Activated T-helper 2 cell treated with anti-CD3 and anti-CD28 coated beads, Interferon-gamma antibody, Interleukin-2, Interleukin-4, amounts not matched to agents 10 μg/mL and 5 μg/mL and 100 μg/mL, durations not matched to agents 14 hours and 24 hours and 36 hours (primary cell): ENCODE measurements around the gene TRAT1. TPM values are rescaled to one million over a fixed set of nuclear protein-coding genes. Genes with fewer than 3 reads are reported as not detected.

Experiments used
- DNase-seq: peaks from one replicate; pipeline ENCODE4 v3.0.0; 2021; ENCODE audit warnings: low spot score
- H3K27ac Mint-ChIP-seq: one replicate; pipeline ENCODE4 v1.8.0; 2021; ENCODE audit warnings: mixed read lengths
- H3K27me3 Mint-ChIP-seq: one replicate; pipeline ENCODE4 v1.8.0; 2021; ENCODE audit warnings: low read depth, mixed read lengths
- H3K36me3 Mint-ChIP-seq: one replicate; pipeline ENCODE4 v1.8.0; 2021; ENCODE audit warnings: low read depth, mixed read lengths
- H3K4me1 Mint-ChIP-seq: one replicate; pipeline ENCODE4 v1.8.0; 2021; ENCODE audit warnings: low read depth, mixed read lengths
- H3K4me3 Mint-ChIP-seq: one replicate; pipeline ENCODE4 v1.8.0; 2021; ENCODE audit warnings: low read depth, mild to moderate bottlenecking, moderate library complexity, mixed read lengths
- H3K9me3 Mint-ChIP-seq: one replicate; pipeline ENCODE4 v1.8.0; 2021; ENCODE audit warnings: mixed read lengths
- intact Hi-C: fragments of 100-400 bp; cut with micrococcal nuclease; formaldehyde crosslinking; loops from one replicate; pipeline ENCODE4 v1.15.1; 2023
- total RNA-seq: library from RNA; stranded (reverse); gene quantifications from 2 replicates; pipeline ENCODE4 v1.2.3, GENCODE V29; 2022

Gene TRAT1
- total RNA-seq, 1 donor from 2014 or later: 17.7 TPM

DNA sequence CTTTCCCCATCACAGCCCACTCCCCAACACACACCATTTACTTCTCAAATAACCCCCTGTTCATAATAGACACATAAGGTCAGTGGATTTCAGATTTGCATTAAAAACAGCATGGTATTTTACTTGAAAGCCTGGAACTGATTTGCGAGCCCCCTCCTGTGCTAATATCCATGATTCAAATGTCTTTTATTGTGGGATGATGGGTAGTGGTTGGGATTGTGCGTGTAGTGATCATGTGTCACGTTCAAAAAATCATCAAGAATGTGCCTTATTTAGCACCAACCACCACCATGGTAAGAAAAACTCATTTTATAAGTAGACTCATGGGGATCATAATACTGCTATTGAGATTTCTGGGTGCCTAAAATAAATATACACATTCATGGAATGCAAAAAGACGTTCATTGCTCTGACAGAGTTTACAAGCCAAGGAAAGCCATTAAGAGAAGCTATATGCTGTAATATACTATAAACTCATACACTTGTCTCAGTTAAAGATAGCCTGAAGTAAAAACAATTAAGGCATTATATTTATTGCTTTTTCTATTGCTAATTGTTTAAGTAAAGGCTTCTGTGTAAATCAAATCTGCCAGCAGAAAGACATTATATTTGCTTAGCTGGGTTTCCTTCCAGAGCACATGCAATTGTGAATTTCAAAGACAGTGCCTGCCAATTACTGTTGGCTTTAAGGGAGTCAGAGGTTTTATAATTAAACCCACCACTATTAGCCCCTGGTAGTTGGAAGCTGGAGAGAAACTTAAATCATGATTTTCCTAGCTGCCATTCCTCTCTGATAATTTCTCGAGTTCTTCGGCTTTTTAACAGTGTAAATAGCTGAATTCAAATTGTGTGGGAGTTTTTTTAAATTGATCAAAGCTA is 4.0 kb downstream of the TRAT1 start:
- peak overlapping the region; percentile 88 for H3K27ac Mint-ChIP-seq
- peaks cover 60% of the 10 kb centered on the region for H3K4me1 Mint-ChIP-seq
- intact Hi-C loops: loop anchor here (5.0 kb wide), 1 partner anchor 1304 kb away; the partner anchor contains the start of gene BBX
- DNase-seq: no peak
- H3K27me3 Mint-ChIP-seq: no peaks in the 10 kb centered on the region
- H3K4me3 Mint-ChIP-seq: peak overlapping the region; percentile 79
- no peaks in the 10 kb centered on the region for H3K9me3 Mint-ChIP-seq
- peaks cover 22% of the 10 kb centered on the region for H3K36me3 Mint-ChIP-seq

DNA sequence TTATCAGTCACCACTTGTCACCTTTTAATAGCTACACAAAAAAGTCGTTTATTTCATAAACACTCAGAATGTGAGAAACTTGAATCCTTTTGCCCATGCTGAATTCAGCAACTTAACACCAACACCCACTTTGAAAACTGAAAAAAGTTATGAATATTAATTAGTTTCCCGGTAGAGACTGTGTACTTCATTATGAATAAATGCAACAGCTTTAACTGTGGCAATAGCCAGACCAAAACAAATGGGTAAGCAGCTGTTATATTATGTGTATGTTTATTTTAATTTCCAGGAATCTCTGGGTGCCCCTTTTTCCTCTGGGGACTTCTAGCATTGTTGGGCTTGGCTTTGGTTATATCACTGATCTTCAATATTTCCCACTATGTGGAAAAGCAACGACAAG is 7.8 kb downstream of the TRAT1 start:
- no peak overlapping the region for H3K4me3 Mint-ChIP-seq
- peaks cover 43% of the 10 kb centered on the region for H3K36me3 Mint-ChIP-seq
- H3K27ac Mint-ChIP-seq: peak overlapping the region; percentile 23
- H3K9me3 Mint-ChIP-seq: no peaks in the 10 kb centered on the region
- no peaks in the 10 kb centered on the region for H3K27me3 Mint-ChIP-seq
- intact Hi-C loops: loop anchor here (10.0 kb wide), 1 partner anchor 1984 kb away; no protein-coding TSS in a partner anchor
- DNase-seq: no peak
- H3K4me1 Mint-ChIP-seq: peaks cover 80% of the 10 kb centered on the region

DNA sequence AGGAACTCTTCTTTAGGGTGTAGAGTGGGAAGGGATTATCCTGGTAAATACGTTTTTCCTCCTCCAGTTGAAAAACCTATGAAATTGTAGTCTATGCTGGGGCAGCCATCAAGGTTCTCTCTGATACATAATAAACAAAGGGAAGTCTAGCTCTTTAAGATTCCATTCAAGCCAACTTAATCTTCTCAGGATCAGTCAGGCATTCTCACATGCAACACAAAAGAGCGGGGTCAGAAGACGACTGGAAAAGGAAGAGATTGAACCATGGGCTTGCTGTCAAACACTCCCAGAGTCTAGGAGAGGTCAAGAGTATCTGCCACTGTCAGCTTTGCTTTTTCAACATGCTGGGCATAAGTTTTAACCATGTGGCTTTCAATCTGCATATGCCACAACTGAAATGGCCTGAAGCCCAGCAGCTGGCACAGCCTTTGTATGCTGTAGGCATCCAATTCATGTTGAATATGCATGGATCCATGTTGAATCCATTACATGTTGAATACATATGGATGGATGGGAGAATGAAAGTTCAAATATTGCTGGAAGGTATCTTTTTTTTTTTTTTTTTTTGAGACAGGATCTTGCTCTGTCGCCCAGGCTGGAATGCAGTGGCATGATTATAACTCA is 8.5 kb downstream of the TRAT1 start:
- Mint-ChIP-seq H3K27ac (peak overlapping the region; percentile 75), H3K36me3 (peaks cover 43% of the 10 kb centered on the region), H3K27me3 (no peaks in the 10 kb centered on the region), H3K4me3 (peak overlapping the region; percentile 5), H3K9me3 (no peaks in the 10 kb centered on the region), H3K4me1 (peaks cover 84% of the 10 kb centered on the region)
- intact Hi-C loops: loop anchor here (10.0 kb wide), 1 partner anchor 1984 kb away; no protein-coding TSS in a partner anchor
- DNase-seq: no peak

DNA sequence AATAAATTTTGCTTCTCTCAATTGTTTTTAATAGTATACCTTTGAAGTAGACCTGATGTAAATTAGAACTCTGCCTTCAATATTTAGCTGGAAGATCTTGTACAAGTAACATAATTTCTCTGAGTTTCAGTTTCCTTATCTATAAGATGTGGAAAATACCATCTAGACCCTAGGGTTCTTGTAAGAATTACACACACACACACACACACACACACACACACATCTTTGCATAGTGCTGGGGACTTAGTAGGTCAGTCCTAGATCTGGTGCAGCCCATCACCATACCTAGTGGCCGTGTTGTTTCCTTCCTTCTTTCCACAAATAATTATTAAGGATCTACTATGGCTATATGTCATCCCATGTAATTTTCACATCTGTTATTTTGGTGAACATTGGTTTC is 11.0 kb downstream of the TRAT1 start:
- Mint-ChIP-seq H3K4me3 (peak overlapping the region; percentile 81), H3K9me3 (no peaks in the 10 kb centered on the region), H3K4me1 (peaks cover 80% of the 10 kb centered on the region), H3K27ac (peak overlapping the region; percentile 98), H3K27me3 (no peaks in the 10 kb centered on the region), H3K36me3 (peaks cover 53% of the 10 kb centered on the region)
- intact Hi-C loops: loop anchor here (1.0 to 10.0 kb wide), 5 partner anchors 8 to 1981 kb away; partner anchors contain the start of genes CIP2A and DZIP3
- no peak for DNase-seq

DNA sequence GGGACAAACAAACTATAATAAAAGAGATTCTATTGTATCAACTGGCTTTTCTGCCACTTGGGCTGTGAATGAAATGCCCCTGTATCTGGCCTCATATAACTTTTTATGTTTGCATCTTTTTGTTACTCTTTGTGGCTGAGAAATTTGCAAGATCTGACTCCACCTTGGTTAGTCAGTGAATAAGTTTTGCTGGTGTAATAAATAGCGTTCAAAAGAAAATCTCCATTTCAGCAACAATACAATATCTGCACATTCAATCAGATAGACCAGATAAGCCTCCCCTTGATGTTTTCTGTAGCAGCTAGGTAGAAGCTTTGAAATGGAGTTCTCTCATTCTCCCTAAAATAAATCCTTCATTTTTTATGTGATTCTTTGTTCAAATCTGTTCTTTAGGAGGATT is 12.0 kb downstream of the TRAT1 start:
- no peak for DNase-seq
- Mint-ChIP-seq H3K4me3 (peak overlapping the region; percentile 81), H3K4me1 (peaks cover 83% of the 10 kb centered on the region), H3K36me3 (peaks cover 51% of the 10 kb centered on the region), H3K27ac (peak overlapping the region; percentile 98), H3K9me3 (no peaks in the 10 kb centered on the region), H3K27me3 (no peaks in the 10 kb centered on the region)
- intact Hi-C loops: loop anchor here (1.0 to 10.0 kb wide), 4 partner anchors 28 to 1980 kb away; partner anchors contain the start of genes CIP2A and DZIP3

DNA sequence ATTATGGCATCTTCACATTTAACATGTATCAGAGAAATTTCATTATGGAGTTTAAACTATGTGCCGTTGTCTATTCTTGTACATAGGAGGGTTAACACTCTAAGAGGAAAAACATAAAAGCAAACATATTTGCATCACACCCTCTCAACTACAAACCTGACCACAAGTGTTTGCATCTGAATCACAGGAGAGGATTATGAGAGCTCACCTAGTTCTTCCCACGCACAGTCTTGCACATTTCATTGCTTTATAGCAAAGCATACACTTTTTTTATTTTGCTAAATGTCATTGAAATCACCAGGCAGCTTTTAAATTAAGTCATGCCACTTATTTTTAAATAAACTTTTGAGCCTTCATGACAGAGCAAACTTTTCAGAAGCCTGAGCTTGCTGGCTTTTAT is 12.5 kb downstream of the TRAT1 start:
- Mint-ChIP-seq H3K4me1 (peaks cover 80% of the 10 kb centered on the region), H3K4me3 (peak overlapping the region; percentile 81), H3K9me3 (no peaks in the 10 kb centered on the region), H3K27ac (peak overlapping the region; percentile 98), H3K27me3 (no peaks in the 10 kb centered on the region), H3K36me3 (peaks cover 54% of the 10 kb centered on the region)
- no peak for DNase-seq
- intact Hi-C loops: loop anchor here (1.0 to 10.0 kb wide), 6 partner anchors 77 to 1980 kb away; partner anchors contain the start of genes CIP2A and DZIP3

DNA sequence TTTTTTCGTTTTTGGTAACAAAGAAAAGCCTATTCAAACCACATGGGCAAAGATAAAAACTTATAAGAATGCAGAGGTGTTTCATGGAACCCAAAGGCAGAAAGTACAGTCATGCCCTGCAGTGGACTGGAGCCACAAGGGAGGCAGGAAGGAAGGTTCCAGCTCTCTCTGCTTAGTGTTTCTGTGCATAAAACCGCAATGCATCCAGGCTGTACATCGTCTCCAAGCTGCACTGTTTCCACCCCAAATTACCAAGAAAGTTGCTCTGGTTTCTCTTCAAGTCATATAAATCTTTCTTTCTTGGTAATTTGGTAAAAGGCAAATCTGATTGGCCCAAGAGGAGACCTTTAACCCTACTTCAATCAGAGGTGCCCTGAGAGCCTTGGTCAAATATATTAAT is 15.8 kb downstream of the TRAT1 start:
- intact Hi-C loops: loop anchor here (1.0 to 10.0 kb wide), 6 partner anchors 16 to 1976 kb away; partner anchors contain the start of gene TRAT1
- no peaks in the 10 kb centered on the region for H3K9me3 Mint-ChIP-seq
- DNase-seq: peak; percentile 38
- H3K4me1 Mint-ChIP-seq: peaks cover 77% of the 10 kb centered on the region
- no peaks in the 10 kb centered on the region for H3K27me3 Mint-ChIP-seq
- H3K36me3 Mint-ChIP-seq: peaks cover 53% of the 10 kb centered on the region
- peak overlapping the region; percentile 79 for H3K27ac Mint-ChIP-seq
- peak overlapping the region; percentile 58 for H3K4me3 Mint-ChIP-seq

DNA sequence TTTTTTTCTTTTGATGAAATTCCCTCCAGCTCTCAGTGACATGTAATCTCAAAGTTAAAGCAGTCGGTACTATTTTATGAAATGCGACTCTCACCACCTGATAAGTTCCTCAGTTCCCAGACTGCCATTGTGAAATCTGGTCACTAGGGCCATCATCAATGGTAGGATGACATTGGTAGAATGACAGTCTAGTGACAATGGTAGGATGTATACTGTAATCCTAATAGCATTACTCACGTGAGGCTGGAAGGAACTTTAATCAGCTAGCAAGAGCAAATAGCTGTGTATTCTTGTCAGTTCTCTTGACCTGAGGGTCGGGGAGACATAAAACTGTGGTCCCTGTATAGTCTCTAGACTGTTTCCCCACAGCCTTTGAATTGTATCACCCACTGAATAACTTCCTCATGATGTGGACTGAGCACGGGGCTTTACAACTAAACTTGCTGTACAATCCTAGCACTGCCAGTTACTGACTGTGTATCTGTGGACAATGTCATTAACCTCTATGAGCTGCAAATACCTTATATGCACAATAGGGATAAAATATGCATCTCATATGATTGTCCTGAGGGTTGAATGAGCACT is 23.2 kb downstream of the TRAT1 start:
- H3K27me3 Mint-ChIP-seq: no peaks in the 10 kb centered on the region
- H3K27ac Mint-ChIP-seq: no peak overlapping the region
- peaks cover 71% of the 10 kb centered on the region for H3K36me3 Mint-ChIP-seq
- no peaks in the 10 kb centered on the region for H3K9me3 Mint-ChIP-seq
- DNase-seq: no peak
- intact Hi-C loops: no loop called here
- H3K4me3 Mint-ChIP-seq: no peak overlapping the region
- peaks cover 66% of the 10 kb centered on the region for H3K4me1 Mint-ChIP-seq

DNA sequence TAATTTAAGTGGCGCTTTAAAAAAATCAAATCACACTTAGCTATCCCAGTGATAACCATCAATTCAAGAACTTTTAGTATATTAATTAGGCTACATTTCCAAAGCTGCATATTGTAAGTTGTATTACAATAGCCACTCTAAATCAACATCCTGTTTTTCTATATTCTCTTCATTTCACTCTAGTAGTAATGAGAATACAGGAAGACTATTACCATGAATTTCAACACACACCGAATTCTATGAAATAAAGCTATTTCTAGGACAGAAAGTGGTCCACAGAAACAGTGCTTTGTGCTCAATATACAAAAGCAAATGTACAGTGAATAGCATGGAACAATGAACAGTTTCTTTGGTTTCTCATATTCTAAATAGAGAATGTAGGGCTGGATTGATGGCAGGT is 24.6 kb downstream of the TRAT1 start:
- Mint-ChIP-seq H3K9me3 (no peaks in the 10 kb centered on the region), H3K27me3 (no peaks in the 10 kb centered on the region), H3K4me1 (peaks cover 58% of the 10 kb centered on the region), H3K4me3 (no peak overlapping the region), H3K36me3 (peaks cover 72% of the 10 kb centered on the region), H3K27ac (no peak overlapping the region)
- DNase-seq: no peak
- intact Hi-C loops: no loop called here

DNA sequence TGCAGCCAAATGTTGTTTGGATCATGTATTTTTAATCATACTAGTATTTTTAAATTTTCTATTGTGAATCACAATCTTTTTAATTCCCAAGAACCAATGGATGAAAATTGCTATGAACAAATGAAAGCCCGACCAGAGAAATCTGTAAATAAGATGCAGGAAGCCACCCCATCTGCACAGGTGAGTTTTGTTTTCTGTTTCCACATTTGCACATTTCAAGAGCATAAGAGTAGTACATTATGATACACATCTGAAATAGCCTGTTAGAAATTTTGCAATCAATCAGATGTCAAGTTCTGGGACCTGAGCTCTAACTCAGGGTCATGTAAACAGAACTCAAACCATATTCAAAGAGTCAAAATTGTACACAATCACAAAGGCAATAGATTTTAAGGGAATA is 26.5 kb downstream of the TRAT1 start:
- intact Hi-C loops: no loop called here
- no peak overlapping the region for H3K4me3 Mint-ChIP-seq
- peaks cover 72% of the 10 kb centered on the region for H3K36me3 Mint-ChIP-seq
- no peak overlapping the region for H3K27ac Mint-ChIP-seq
- H3K9me3 Mint-ChIP-seq: no peaks in the 10 kb centered on the region
- no peak for DNase-seq
- peaks cover 42% of the 10 kb centered on the region for H3K4me1 Mint-ChIP-seq
- no peaks in the 10 kb centered on the region for H3K27me3 Mint-ChIP-seq

DNA sequence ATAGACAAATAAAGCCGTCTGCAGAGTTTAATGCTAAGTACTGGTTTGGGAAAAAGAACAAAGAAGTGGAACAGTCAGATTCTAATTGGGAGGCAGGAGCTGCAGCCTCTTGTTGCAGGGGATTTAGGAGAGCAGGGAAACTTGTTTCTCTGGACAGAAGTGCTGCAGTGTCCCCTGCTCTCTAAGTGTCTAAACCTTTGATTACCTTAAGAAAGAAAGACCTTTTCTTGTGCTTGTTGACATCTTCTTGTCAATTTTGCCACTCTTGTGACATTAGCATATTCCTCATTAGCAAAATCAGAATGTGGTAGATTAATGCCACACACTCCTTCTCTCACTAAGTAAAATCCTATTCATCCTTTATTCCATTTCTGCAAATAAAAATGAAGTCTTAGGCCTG is 38.8 kb downstream of the TRAT1 start:
- no peak for DNase-seq
- H3K27ac Mint-ChIP-seq: no peak overlapping the region
- no peaks in the 10 kb centered on the region for H3K27me3 Mint-ChIP-seq
- peaks cover 70% of the 10 kb centered on the region for H3K36me3 Mint-ChIP-seq
- H3K9me3 Mint-ChIP-seq: peaks cover 4% of the 10 kb centered on the region
- H3K4me1 Mint-ChIP-seq: peaks cover 25% of the 10 kb centered on the region
- no peak overlapping the region for H3K4me3 Mint-ChIP-seq
- intact Hi-C loops: no loop called here

DNA sequence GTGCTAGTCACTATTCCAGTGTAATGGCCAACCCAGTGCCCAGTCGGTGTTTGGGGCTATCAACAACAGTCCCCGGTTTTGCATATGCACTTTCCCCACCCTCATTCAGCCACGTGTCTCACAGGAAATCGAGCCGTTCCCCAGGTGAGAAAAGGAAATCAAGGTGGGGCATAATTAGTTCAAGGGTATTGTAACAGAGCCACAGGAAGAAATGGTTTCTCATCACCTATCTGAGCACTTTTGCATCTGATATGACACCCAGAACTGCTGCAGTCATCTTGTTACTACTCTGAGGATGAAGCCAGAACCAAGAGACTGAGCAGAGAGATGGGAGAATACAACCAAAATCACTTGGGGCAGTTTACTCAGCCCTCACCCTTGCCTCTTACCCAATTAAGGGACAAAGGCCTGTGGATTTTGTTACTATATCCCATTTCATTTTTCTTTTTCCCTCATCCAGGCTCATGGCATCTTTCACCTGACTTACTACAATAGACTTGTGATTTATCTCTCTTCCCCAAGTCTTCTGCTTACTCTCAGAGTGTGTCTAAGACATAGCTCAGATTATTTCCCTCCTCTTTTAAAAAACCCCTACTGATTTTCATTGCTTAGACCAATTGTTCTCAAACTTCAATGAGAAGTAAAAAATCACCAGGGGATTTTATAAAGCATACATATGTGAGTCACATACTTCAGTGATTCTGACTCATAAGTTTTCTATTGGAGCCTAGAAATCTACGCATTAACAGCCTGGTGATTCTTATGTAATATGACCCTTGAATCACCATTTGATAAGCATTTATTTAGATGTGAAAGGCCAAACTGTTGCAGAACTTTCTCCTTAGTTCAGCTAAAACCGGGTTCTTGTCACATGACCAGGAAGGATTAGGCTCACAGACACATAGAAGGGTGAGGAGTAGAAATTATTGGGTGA is 40.5 kb downstream of the TRAT1 start:
- Mint-ChIP-seq H3K27ac (peak overlapping the region; percentile 98), H3K4me1 (peaks cover 25% of the 10 kb centered on the region), H3K36me3 (peaks cover 60% of the 10 kb centered on the region), H3K9me3 (peaks cover 4% of the 10 kb centered on the region), H3K27me3 (no peaks in the 10 kb centered on the region), H3K4me3 (no peak overlapping the region)
- intact Hi-C loops: loop anchor here (1.0 to 2.0 kb wide), 4 partner anchors 25 to 274 kb away; partner anchors contain the start of genes CIP2A and DZIP3
- no peak for DNase-seq
